ENCODE measurements around the gene PYCARD.

DNA sequence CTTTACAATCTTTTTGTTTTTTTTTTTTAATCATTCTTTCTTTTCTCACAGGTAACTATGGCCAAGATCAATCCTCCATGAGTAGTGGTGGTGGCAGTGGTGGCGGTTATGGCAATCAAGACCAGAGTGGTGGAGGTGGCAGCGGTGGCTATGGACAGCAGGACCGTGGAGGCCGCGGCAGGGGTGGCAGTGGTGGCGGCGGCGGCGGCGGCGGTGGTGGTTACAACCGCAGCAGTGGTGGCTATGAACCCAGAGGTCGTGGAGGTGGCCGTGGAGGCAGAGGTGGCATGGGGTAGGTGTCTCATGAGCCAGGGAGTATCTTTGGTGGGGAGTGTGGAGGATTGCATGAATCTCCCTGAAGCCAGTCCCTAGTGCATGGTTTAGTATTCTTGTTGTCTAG, 17.7 kb downstream of the PYCARD start:
- TF ChIP-seq, protein P1, sequence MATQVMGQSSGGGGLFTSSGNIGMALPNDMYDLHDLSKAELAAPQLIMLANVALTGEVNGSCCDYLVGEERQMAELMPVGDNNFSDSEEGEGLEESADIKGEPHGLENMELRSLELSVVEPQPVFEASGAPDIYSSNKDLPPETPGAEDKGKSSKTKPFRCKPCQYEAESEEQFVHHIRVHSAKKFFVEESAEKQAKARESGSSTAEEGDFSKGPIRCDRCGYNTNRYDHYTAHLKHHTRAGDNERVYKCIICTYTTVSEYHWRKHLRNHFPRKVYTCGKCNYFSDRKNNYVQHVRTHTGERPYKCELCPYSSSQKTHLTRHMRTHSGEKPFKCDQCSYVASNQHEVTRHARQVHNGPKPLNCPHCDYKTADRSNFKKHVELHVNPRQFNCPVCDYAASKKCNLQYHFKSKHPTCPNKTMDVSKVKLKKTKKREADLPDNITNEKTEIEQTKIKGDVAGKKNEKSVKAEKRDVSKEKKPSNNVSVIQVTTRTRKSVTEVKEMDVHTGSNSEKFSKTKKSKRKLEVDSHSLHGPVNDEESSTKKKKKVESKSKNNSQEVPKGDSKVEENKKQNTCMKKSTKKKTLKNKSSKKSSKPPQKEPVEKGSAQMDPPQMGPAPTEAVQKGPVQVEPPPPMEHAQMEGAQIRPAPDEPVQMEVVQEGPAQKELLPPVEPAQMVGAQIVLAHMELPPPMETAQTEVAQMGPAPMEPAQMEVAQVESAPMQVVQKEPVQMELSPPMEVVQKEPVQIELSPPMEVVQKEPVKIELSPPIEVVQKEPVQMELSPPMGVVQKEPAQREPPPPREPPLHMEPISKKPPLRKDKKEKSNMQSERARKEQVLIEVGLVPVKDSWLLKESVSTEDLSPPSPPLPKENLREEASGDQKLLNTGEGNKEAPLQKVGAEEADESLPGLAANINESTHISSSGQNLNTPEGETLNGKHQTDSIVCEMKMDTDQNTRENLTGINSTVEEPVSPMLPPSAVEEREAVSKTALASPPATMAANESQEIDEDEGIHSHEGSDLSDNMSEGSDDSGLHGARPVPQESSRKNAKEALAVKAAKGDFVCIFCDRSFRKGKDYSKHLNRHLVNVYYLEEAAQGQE (IDR thresholded peaks at IDR 0.05; ENCODE audit: low read depth), result no peak
- TF ChIP-seq, protein P2, sequence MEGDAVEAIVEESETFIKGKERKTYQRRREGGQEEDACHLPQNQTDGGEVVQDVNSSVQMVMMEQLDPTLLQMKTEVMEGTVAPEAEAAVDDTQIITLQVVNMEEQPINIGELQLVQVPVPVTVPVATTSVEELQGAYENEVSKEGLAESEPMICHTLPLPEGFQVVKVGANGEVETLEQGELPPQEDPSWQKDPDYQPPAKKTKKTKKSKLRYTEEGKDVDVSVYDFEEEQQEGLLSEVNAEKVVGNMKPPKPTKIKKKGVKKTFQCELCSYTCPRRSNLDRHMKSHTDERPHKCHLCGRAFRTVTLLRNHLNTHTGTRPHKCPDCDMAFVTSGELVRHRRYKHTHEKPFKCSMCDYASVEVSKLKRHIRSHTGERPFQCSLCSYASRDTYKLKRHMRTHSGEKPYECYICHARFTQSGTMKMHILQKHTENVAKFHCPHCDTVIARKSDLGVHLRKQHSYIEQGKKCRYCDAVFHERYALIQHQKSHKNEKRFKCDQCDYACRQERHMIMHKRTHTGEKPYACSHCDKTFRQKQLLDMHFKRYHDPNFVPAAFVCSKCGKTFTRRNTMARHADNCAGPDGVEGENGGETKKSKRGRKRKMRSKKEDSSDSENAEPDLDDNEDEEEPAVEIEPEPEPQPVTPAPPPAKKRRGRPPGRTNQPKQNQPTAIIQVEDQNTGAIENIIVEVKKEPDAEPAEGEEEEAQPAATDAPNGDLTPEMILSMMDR (IDR thresholded peaks at IDR 0.05 in 2 of 3, conservative IDR thresholded peaks at IDR 0.05 in 1 of 3; ENCODE audit: borderline replicate concordance in 1 of 3, insufficient read depth in 1 of 3, low read depth in 2 of 3, low read length in 2 of 3), result no peak
- TF ChIP-seq POLR2A (IDR thresholded peaks at IDR 0.05; ENCODE audit: borderline replicate concordance, extremely low read depth, insufficient read depth, insufficient read length) (no peak), RAD21 (IDR thresholded peaks at IDR 0.05; ENCODE audit: low read depth) (no peak), ZNF274 (IDR thresholded peaks at IDR 0.05; ENCODE audit: low read depth, low read length) (no peak), POLR2AphosphoS5 (IDR thresholded peaks at IDR 0.05; ENCODE audit: low read depth, low read length) (no peak), JUND (IDR thresholded peaks at IDR 0.05) (no peak), YY1 (IDR thresholded peaks at IDR 0.05; ENCODE audit: extremely low read depth, insufficient replicate concordance, low read depth, low read length) (no peak), TCF7L2 (IDR thresholded peaks at IDR 0.05; ENCODE audit: borderline replicate concordance, extremely low read depth, insufficient read depth, insufficient read length) (no peak), EZH2phosphoT487 (IDR thresholded peaks at IDR 0.05; ENCODE audit: borderline replicate concordance) (no peak), SP1 (IDR thresholded peaks at IDR 0.05; ENCODE audit: low read depth) (no peak)

All from HCT116 (cell line).